DOHH2 (cell line): ENCODE data around the gene ACTRT2.

Source experiments
- H3F3A ChIP-seq: fragments of 200-600 bp; sonication (generic), shearing (Covaris generic); 2 replicates; pipeline ENCODE4 v1.6.0; 2016; ENCODE audit warnings: antibody characterized with exemption, mild to moderate bottlenecking; ENCODE audit not compliant: control insufficient read depth, insufficient read depth
- H3K27ac ChIP-seq: fragments of 200-600 bp; sonication (generic); 2 replicates; pipeline ENCODE4 v1.5.1; 2014; ENCODE audit warnings: low read depth, mild to moderate bottlenecking, low read length, moderate library complexity
- H3K27me3 ChIP-seq: fragments of 200-600 bp; sonication (generic); 2 replicates; pipeline ENCODE4 v1.6.1; 2014; ENCODE audit warnings: mild to moderate bottlenecking, low read length, mixed read lengths; ENCODE audit not compliant: control insufficient read depth
- H3K36me3 ChIP-seq: fragments of 200-600 bp; sonication (generic); 2 replicates; pipeline ENCODE4 v1.6.1; 2014; ENCODE audit warnings: mild to moderate bottlenecking, low read length, moderate library complexity, mixed read lengths; ENCODE audit not compliant: control insufficient read depth
- H3K4me1 ChIP-seq: fragments of 200-600 bp; sonication (generic); 2 replicates; pipeline ENCODE4 v1.6.1; 2014; ENCODE audit warnings: mild to moderate bottlenecking, low read length, mixed read lengths; ENCODE audit not compliant: control insufficient read depth
- H3K4me2 ChIP-seq: fragments of 200-600 bp; sonication (generic); 2 replicates; pipeline ENCODE4 v1.6.0; 2014; ENCODE audit warnings: mild to moderate bottlenecking, low read length, moderate library complexity
- H3K4me3 ChIP-seq: fragments of 200-600 bp; sonication (generic); 2 replicates; pipeline ENCODE4 v1.5.1; 2014; ENCODE audit warnings: mild to moderate bottlenecking, low read length, mixed read lengths
- H3K79me2 ChIP-seq: fragments of 200-600 bp; sonication (generic); 2 replicates; pipeline ENCODE4 v1.6.1; 2014; ENCODE audit warnings: mild to moderate bottlenecking, low read length, mixed read lengths; ENCODE audit not compliant: control insufficient read depth
- H3K9me2 ChIP-seq: fragments of 200-600 bp; sonication (generic); replicated peaks from 2 replicates; pipeline ENCODE4 v1.6.1; 2014; ENCODE audit warnings: mild to moderate bottlenecking, low read length, mixed read lengths; ENCODE audit not compliant: control insufficient read depth
- H3K9me3 ChIP-seq: fragments of 200-600 bp; sonication (generic); 2 replicates; pipeline ENCODE4 v1.6.1; 2014; ENCODE audit warnings: antibody characterized with exemption, low read length, mixed read lengths; ENCODE audit not compliant: control insufficient read depth, insufficient read depth
- H4K20me1 ChIP-seq: fragments of 200-600 bp; sonication (generic); 2 replicates; pipeline ENCODE4 v1.6.0; 2014; ENCODE audit warnings: low read depth, mild to moderate bottlenecking, antibody characterized with exemption, low read length, moderate library complexity; ENCODE audit not compliant: control insufficient read depth, insufficient read depth
- CTCF ChIP-seq: fragments of 200-600 bp; sonication (generic); IDR thresholded peaks from one replicate; pipeline ENCODE4 v1.5.1; 2014; ENCODE audit warnings: antibody characterized with exemption, mild to moderate bottlenecking, low read depth, low read length; ENCODE audit not compliant: poor library complexity, severe bottlenecking
- EZH2phosphoT487 ChIP-seq: fragments of 200-600 bp; sonication (generic); IDR thresholded peaks from 2 replicates; pipeline ENCODE4 v1.6.1; 2017; ENCODE audit warnings: borderline replicate concordance, mild to moderate bottlenecking, antibody characterized with exemption, low read length, moderate library complexity, mixed read lengths

The ACTRT2 gene

GRCh38 chr1:3053986-3054385 is 32.7 kb downstream of the ACTRT2 start:
- no peak for TF ChIP-seq EZH2phosphoT487
- TF ChIP-seq CTCF = no peak
- no peak overlapping the region for H3K27ac ChIP-seq
- H3K79me2 ChIP-seq = no peaks in the 10 kb centered on the region
- no peaks in the 10 kb centered on the region for H3K36me3 ChIP-seq
- no peaks in the 10 kb centered on the region for H4K20me1 ChIP-seq
- H3K9me2 ChIP-seq = no peaks in the 10 kb centered on the region
- H3K4me3 ChIP-seq = no peak overlapping the region
- peaks cover 2% of the 10 kb centered on the region; the same call in 1 of the 2 replicates for H3K27me3 ChIP-seq
- no peaks in the 10 kb centered on the region for H3F3A ChIP-seq
- no peak overlapping the region for H3K4me2 ChIP-seq
- no peaks in the 10 kb centered on the region; the same call in 1 of the 2 replicates for H3K9me3 ChIP-seq
- no peaks in the 10 kb centered on the region for H3K4me1 ChIP-seq

GRCh38 chr1:3054474-3054873 is 33.2 kb downstream of the ACTRT2 start:
- Histone ChIP-seq H3K4me3 (no peak overlapping the region), H4K20me1 (no peaks in the 10 kb centered on the region), H3K9me3 (no peaks in the 10 kb centered on the region; the same call in 1 of the 2 replicates), H3K4me2 (no peak overlapping the region), H3K4me1 (no peaks in the 10 kb centered on the region), H3K27me3 (peaks cover 2% of the 10 kb centered on the region; the same call in 1 of the 2 replicates), H3K9me2 (no peaks in the 10 kb centered on the region), H3K79me2 (no peaks in the 10 kb centered on the region), H3K36me3 (no peaks in the 10 kb centered on the region), H3F3A (no peaks in the 10 kb centered on the region), H3K27ac (no peak overlapping the region)
- TF ChIP-seq CTCF (no peak), EZH2phosphoT487 (no peak)

GRCh38 chr1:3055051-3055450 is 33.8 kb downstream of the ACTRT2 start:
- no peaks in the 10 kb centered on the region for H3K36me3 ChIP-seq
- no peak overlapping the region for H3K4me2 ChIP-seq
- H3K4me1 ChIP-seq = no peaks in the 10 kb centered on the region
- no peaks in the 10 kb centered on the region for H3K79me2 ChIP-seq
- no peak overlapping the region for H3K4me3 ChIP-seq
- no peaks in the 10 kb centered on the region for H4K20me1 ChIP-seq
- no peaks in the 10 kb centered on the region for H3F3A ChIP-seq
- H3K27me3 ChIP-seq = peaks cover 2% of the 10 kb centered on the region; the same call in 1 of the 2 replicates
- TF ChIP-seq EZH2phosphoT487 (no peak), CTCF (no peak)
- no peaks in the 10 kb centered on the region; the same call in 1 of the 2 replicates for H3K9me3 ChIP-seq
- no peak overlapping the region for H3K27ac ChIP-seq
- H3K9me2 ChIP-seq = no peaks in the 10 kb centered on the region
